H1 (cell line): ENCODE results near the gene LRBA. TPM values are rescaled to one million over a fixed set of nuclear protein-coding genes. Genes with fewer than 3 reads are reported as not detected.

Source experiments
- CTCF ChIA-PET: fragments of 300-600 bp; sonication (Branson Sonifier 250); formaldehyde crosslinking; loops from one replicate; lab custom pipeline; 2021; ENCODE audit not compliant: partially characterized antibody; lab: Charles Lee
- POLR2A ChIA-PET: fragments of 300-600 bp; sonication (Branson Sonifier 250); formaldehyde crosslinking; loops from one replicate; lab custom pipeline; 2021; ENCODE audit warnings: inconsistent platforms; ENCODE audit not compliant: partially characterized antibody; lab: Charles Lee
- DNase-seq, 2 experiments: peaks; one replicate each; pipeline versions ENCODE4 v3.0.0 to v3.0.0-alpha.2; 2010 to 2022; ENCODE audit warnings: low spot score in 2 of 2, low read depth in 1 of 2, mixed read lengths in 1 of 2
- FAIRE-seq: peaks from 2 replicates; lab custom pipeline; 2011; peaks lifted over from hg19 to GRCh38; lab: Jason Lieb, UNC
- H2AFZ ChIP-seq: 2 replicates; pipeline ENCODE4 v1.8.1; 2012; ENCODE audit warnings: low read length, inconsistent platforms
- H2AK5ac ChIP-seq: 2 replicates; pipeline ENCODE4 v1.6.1; 2013; ENCODE audit warnings: low read depth, low read length
- H2BK120ac ChIP-seq: replicated peaks from 2 replicates; pipeline ENCODE3; 2013; ENCODE audit warnings: low read depth, low read length, inconsistent platforms
- H2BK12ac ChIP-seq: 2 replicates; pipeline ENCODE4 v1.6.1; 2013; ENCODE audit warnings: low read depth, low read length
- H2BK15ac ChIP-seq: 2 replicates; pipeline ENCODE4 v1.6.1; 2013; ENCODE audit warnings: low read length
- H2BK20ac ChIP-seq: 2 replicates; pipeline ENCODE4 v1.6.1; 2013; ENCODE audit warnings: low read length
- H2BK5ac ChIP-seq: 2 replicates; pipeline ENCODE4 v1.6.1; 2013; ENCODE audit warnings: low read depth, low read length
- H3K14ac ChIP-seq: 2 replicates; pipeline ENCODE4 v1.6.1; 2013; ENCODE audit warnings: inconsistent platforms; ENCODE audit not compliant: insufficient read length
- H3K18ac ChIP-seq: 2 replicates; pipeline ENCODE4 v1.6.1; 2013; ENCODE audit warnings: low read length; ENCODE audit errors: extremely low read depth
- H3K23ac ChIP-seq: 2 replicates; pipeline ENCODE4 v1.6.1; 2013; ENCODE audit warnings: inconsistent platforms; ENCODE audit not compliant: insufficient read length
- H3K23me2 ChIP-seq: 2 replicates; pipeline ENCODE4 v1.6.1; 2013; ENCODE audit warnings: low read depth, low read length
- H3K27ac ChIP-seq: 2 replicates; pipeline ENCODE4 v1.6.1; 2011; ENCODE audit warnings: low read depth, low read length, inconsistent platforms
- H3K27me3 ChIP-seq, 4 experiments: replicated peaks in 1 of 4; 1 replicate in 1 of 4; 2 replicates in 3 of 4; pipeline versions ENCODE4 v1.6.1 to v1.8.1; 2011 to 2013; ENCODE audit warnings: low read length in 3 of 4, mild to moderate bottlenecking in 3 of 4, inconsistent platforms in 2 of 4, mixed read lengths in 2 of 4, moderate library complexity in 1 of 4; ENCODE audit not compliant: control insufficient read depth in 3 of 4, insufficient read depth in 3 of 4; ENCODE audit errors: extremely low read depth in 1 of 4
- H3K36me3 ChIP-seq, 4 experiments: 2 replicates each; pipeline versions ENCODE4 v1.6.1 to v1.8.1; 2011 to 2013; ENCODE audit warnings: mild to moderate bottlenecking in 4 of 4, low read length in 3 of 4, moderate library complexity in 2 of 4, control low read depth in 1 of 4, inconsistent platforms in 1 of 4; ENCODE audit not compliant: insufficient read depth in 4 of 4, control insufficient read depth in 2 of 4
- H3K4ac ChIP-seq: replicated peaks from 2 replicates; pipeline ENCODE3; 2013; ENCODE audit warnings: low read length, low read depth, mixed read lengths, inconsistent platforms; ENCODE audit not compliant: insufficient read length
- H3K4me1 ChIP-seq, 4 experiments: replicated peaks in 1 of 4; 1 replicate in 1 of 4; 2 replicates in 3 of 4; pipeline versions ENCODE4 v1.6.1 to v1.8.1; 2011 to 2013; ENCODE audit warnings: low read length in 3 of 4, inconsistent platforms in 2 of 4, mixed read lengths in 1 of 4; ENCODE audit not compliant: insufficient read depth in 4 of 4, control insufficient read depth in 3 of 4
- H3K4me2 ChIP-seq, 2 experiments: 2 replicates each; pipeline versions ENCODE4 v1.6.1 to v1.8.1; 2011 to 2013; ENCODE audit warnings: low read depth in 2 of 2, low read length in 2 of 2, control low read depth in 1 of 2, inconsistent platforms in 1 of 2, mild to moderate bottlenecking in 1 of 2; ENCODE audit not compliant: insufficient read depth in 1 of 2
- H3K4me3 ChIP-seq, 4 experiments: fragments of 200-600, 300-600 bp in 1 of 4; sonication (generic), shearing (Covaris generic), sonication (Bioruptor Twin) in 1 of 4; 2 replicates each; pipeline versions ENCODE4 v1.5.1 to v1.8.1; 2011 to 2016; ENCODE audit warnings: low read length in 4 of 4, low read depth in 3 of 4, control low read depth in 2 of 4, inconsistent platforms in 2 of 4, mild to moderate bottlenecking in 2 of 4, mixed read lengths in 1 of 4, moderate library complexity in 1 of 4; ENCODE audit not compliant: insufficient read depth in 2 of 4; ENCODE audit errors: extremely low read depth in 1 of 4
- H3K56ac ChIP-seq: replicated peaks from 2 replicates; pipeline ENCODE3; 2013; ENCODE audit warnings: low read depth, mild to moderate bottlenecking, mixed read lengths, low read length, inconsistent platforms; ENCODE audit not compliant: insufficient read length
- H3K79me1 ChIP-seq: 2 replicates; pipeline ENCODE4 v1.6.1; 2013; ENCODE audit warnings: low read depth, low read length, control low read depth
- H3K79me2 ChIP-seq, 2 experiments: 2 replicates each; pipeline versions ENCODE4 v1.6.1 to v1.8.1; 2012 to 2013; ENCODE audit warnings: low read length in 2 of 2, mild to moderate bottlenecking in 2 of 2, inconsistent platforms in 1 of 2; ENCODE audit not compliant: insufficient read depth in 2 of 2, control insufficient read depth in 1 of 2
- H3K9ac ChIP-seq, 4 experiments: replicated peaks in 1 of 4; 1 replicate in 1 of 4; 2 replicates in 3 of 4; pipeline versions ENCODE4 v1.6.1 to v1.8.1; 2011 to 2013; ENCODE audit warnings: low read depth in 3 of 4, low read length in 3 of 4, control low read depth in 2 of 4, mild to moderate bottlenecking in 2 of 4, moderate library complexity in 2 of 4, inconsistent platforms in 1 of 4; ENCODE audit errors: extremely low read depth in 1 of 4
- H3K9me3 ChIP-seq, 2 experiments: 2 replicates each; pipeline versions ENCODE4 v1.6.1 to v1.8.1; 2012 to 2013; ENCODE audit warnings: mild to moderate bottlenecking in 2 of 2, moderate library complexity in 2 of 2, control low read depth in 1 of 2, inconsistent platforms in 1 of 2, low read depth in 1 of 2, low read length in 1 of 2, mixed read lengths in 1 of 2; ENCODE audit not compliant: insufficient read depth in 2 of 2
- H4K20me1 ChIP-seq, 2 experiments: replicated peaks in 1 of 2; 2 replicates each; pipeline versions ENCODE3 to v1.8.1; 2011 to 2013; ENCODE audit warnings: inconsistent platforms in 2 of 2, low read length in 2 of 2, mild to moderate bottlenecking in 1 of 2; ENCODE audit not compliant: insufficient read depth in 2 of 2, control insufficient read depth in 1 of 2
- H4K5ac ChIP-seq: 2 replicates; pipeline ENCODE4 v1.6.1; 2013; ENCODE audit warnings: low read length, low read depth, mixed read lengths, inconsistent platforms; ENCODE audit not compliant: insufficient read length
- H4K8ac ChIP-seq: 2 replicates; pipeline ENCODE4 v1.8.0; 2013; ENCODE audit warnings: mild to moderate bottlenecking, moderate library complexity, low read length, inconsistent platforms; ENCODE audit not compliant: insufficient read depth; ENCODE audit errors: extremely low read depth
- H4K91ac ChIP-seq: replicated peaks from 2 replicates; pipeline ENCODE3; 2013; ENCODE audit warnings: low read length, mixed read lengths, inconsistent platforms; ENCODE audit not compliant: insufficient read length
- CEBPB ChIP-seq: IDR thresholded peaks from 2 replicates; pipeline ENCODE4 v1.6.1; 2012; ENCODE audit warnings: low read depth, low read length
- SIX5 ChIP-seq: IDR thresholded peaks from 2 replicates; pipeline ENCODE4 v1.6.1; 2011; ENCODE audit warnings: mild to moderate bottlenecking, low read depth, low read length
- YY1 ChIP-seq: IDR thresholded peaks from 2 replicates; pipeline ENCODE4 v1.6.1; 2011; ENCODE audit warnings: low read depth, mild to moderate bottlenecking, low read length
- WGBS, 2 experiments: shearing (Covaris generic) in 1 of 2; methylation state at CpG; one replicate each; pipeline versions ENCODE4 v1.1.6 to v1.1.7; 2013 to 2015; ENCODE audit warnings: low lambda C conversion rate in 2 of 2, mixed read lengths in 2 of 2, inconsistent platforms in 1 of 2, low coverage in 1 of 2, missing lambda C conversion rate in 1 of 2; ENCODE audit not compliant: insufficient replicate concordance in 2 of 2, insufficient coverage in 1 of 2, insufficient read length in 1 of 2; ENCODE audit errors: extremely low coverage in 1 of 2, missing lambda C conversion rate in 1 of 2; 5-methylcytosine and 5-hydroxymethylcytosine counted together
- polyA plus RNA-seq, 7 experiments: library from polyadenylated mRNA; depleted of rRNA in 3 of 7; stranded (reverse) in 5 of 7; unstranded in 2 of 7; fragments of >200 nt in 5 of 7; fragments of 200-250 nt in 2 of 7; gene quantifications; 1 replicate in 5 of 7; 2 replicates in 1 of 7; 4 replicates in 1 of 7; pipeline versions ENCODE4 v1.2.1 to v1.2.3, GENCODE V29; 2011 to 2013; ENCODE audit warnings: missing spikeins in 2 of 7, mixed read lengths in 2 of 7
- total RNA-seq: library from RNA; stranded (reverse); fragmentation: NEBNext Ultra II Directional; extraction: Animal tissue kit (Norgen Biotek cat#: 25700); gene quantifications from 2 replicates; pipeline ENCODE4 v1.2.1, GENCODE V29; 2021
- TF ChIP-seq, protein P1 (sequence below): IDR thresholded peaks from 2 replicates; pipeline ENCODE4 v1.6.1; 2011; ENCODE audit warnings: low read depth, mild to moderate bottlenecking, low read length; ENCODE audit not compliant: insufficient read depth
- TF ChIP-seq, protein P2 (sequence below): IDR thresholded peaks from 2 replicates; pipeline ENCODE4 v1.6.1; 2012; ENCODE audit warnings: inconsistent platforms

The LRBA gene
- total and polyA plus RNA-seq, 2 of the 8 experiments (the other 6 are each of a cell fraction or from before 2014, with no cell fraction given): 54.6 to 83.2 TPM

DNA sequence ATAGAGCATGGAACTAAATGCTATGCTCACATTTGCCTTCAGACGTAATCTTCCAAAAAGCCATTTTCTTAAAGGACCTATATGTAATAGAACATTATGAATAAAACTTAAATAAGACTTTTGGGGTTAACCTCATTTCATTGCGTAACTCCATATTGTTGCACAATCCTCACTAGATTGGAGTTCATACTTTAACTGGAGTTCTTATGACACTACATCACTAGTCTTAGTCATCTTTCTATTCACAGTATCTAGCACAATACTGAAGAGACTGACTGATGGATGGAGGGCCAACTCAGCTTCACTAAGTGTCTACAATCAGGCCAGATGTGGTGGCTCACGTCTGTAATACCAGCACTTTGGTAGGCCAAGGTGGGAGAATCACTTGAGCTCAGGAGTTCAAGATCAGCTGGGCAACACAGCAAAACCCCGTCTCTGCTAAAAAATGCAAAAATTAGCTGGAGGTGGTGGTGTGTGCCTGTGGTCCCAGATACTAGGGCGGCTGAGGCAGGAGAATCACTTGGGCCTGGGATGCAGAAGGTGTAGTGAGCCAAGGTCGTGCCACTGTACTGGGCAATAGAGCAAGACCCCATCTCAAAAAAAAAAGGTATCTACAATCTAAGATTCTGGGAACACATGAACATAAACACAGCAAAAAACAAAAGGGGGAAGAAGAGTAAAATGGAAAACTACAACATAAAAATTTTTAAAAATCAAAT lies 513.9 kb downstream of the LRBA start:
- H2BK5ac ChIP-seq: no peak overlapping the region
- H2BK120ac ChIP-seq: no peak overlapping the region
- no peaks in the 10 kb centered on the region for H3K4me1 ChIP-seq
- H3K27ac ChIP-seq: no peak overlapping the region
- H2AFZ ChIP-seq: no peak overlapping the region
- no peak overlapping the region for H2BK15ac ChIP-seq
- no peak overlapping the region for H3K18ac ChIP-seq
- no peak overlapping the region for H2AK5ac ChIP-seq
- H3K4me3 ChIP-seq: no peak overlapping the region
- H3K79me2 ChIP-seq: no peaks in the 10 kb centered on the region
- no peak overlapping the region for H4K91ac ChIP-seq
- DNase-seq: no peak
- H3K4ac ChIP-seq: no peak overlapping the region
- H3K56ac ChIP-seq: no peak overlapping the region
- no peaks in the 10 kb centered on the region for H3K23me2 ChIP-seq
- no peak overlapping the region for H3K23ac ChIP-seq
- CTCF ChIA-PET: no interaction called here
- peaks cover 0 to 7% (median 0%) of the 10 kb centered on the region in 4 experiments; a peak in 1 of 8 replicates for H3K36me3 ChIP-seq
- no peak for FAIRE-seq
- no peak overlapping the region for H3K4me2 ChIP-seq
- H3K79me1 ChIP-seq: no peaks in the 10 kb centered on the region
- H3K9ac ChIP-seq: no peak overlapping the region; a peak in 1 of 7 replicates
- POLR2A ChIA-PET: no interaction called here
- H2BK12ac ChIP-seq: no peak overlapping the region
- H3K9me3 ChIP-seq: peaks cover 9 to 10% of the 10 kb centered on the region in 2 experiments; a peak in 1 of 4 replicates
- no peaks in the 10 kb centered on the region for H4K20me1 ChIP-seq
- H3K14ac ChIP-seq: no peak overlapping the region
- H4K8ac ChIP-seq: no peak overlapping the region
- no peak overlapping the region for H2BK20ac ChIP-seq
- H3K27me3 ChIP-seq: no peaks in the 10 kb centered on the region
- H4K5ac ChIP-seq: no peak overlapping the region
- 92% methylated on average over 6 of the region's 6 CpGs; no CpG with 5 or more reads in 1 of the 2 experiments for WGBS, 2 experiments
- peak; percentile 68; the same call in 1 of the 2 replicates for TF ChIP-seq CEBPB
- TF ChIP-seq, protein P1, sequence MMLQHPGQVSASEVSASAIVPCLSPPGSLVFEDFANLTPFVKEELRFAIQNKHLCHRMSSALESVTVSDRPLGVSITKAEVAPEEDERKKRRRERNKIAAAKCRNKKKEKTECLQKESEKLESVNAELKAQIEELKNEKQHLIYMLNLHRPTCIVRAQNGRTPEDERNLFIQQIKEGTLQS: no peak
- TF ChIP-seq SIX5: no peak
- TF ChIP-seq YY1: no peak
- TF ChIP-seq, protein P2, sequence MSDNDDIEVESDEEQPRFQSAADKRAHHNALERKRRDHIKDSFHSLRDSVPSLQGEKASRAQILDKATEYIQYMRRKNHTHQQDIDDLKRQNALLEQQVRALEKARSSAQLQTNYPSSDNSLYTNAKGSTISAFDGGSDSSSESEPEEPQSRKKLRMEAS: no peak
